Testis (tissue), 2 donors: ENCODE data around the gene TICRR.

ENCODE experiments used
- CTCF ChIP-seq, 3 experiments: fragments of 450-650 bp in 2 of 3; fragments of 200-600 bp in 1 of 3; sonication (generic) in 1 of 3; IDR thresholded peaks; one replicate each; pipeline ENCODE4 v1.5.1; 2016 to 2019; ENCODE audit warnings: antibody characterized with exemption in 3 of 3, mild to moderate bottlenecking in 2 of 3, moderate library complexity in 1 of 3
- POLR2A ChIP-seq: fragments of 450-650 bp; IDR thresholded peaks from one replicate; pipeline ENCODE4 v1.6.1; 2017; ENCODE audit warnings: antibody characterized with exemption, mild to moderate bottlenecking, moderate library complexity

- no peak for TF ChIP-seq POLR2A
- TF ChIP-seq CTCF (IDR thresholded peaks at IDR 0.05) = no peak
Measured at GRCh38 chr15:89528757-89529352, 46.4 kb upstream of the TICRR start.
